ENCODE results near the gene S100A9. TPM values are rescaled to one million over a fixed set of nuclear protein-coding genes. Genes with fewer than 3 reads are reported as not detected.

The S100A9 gene
- total and polyA plus RNA-seq, 10 donors, result 947 to 6,984 (median 2,376) TPM

DNA sequence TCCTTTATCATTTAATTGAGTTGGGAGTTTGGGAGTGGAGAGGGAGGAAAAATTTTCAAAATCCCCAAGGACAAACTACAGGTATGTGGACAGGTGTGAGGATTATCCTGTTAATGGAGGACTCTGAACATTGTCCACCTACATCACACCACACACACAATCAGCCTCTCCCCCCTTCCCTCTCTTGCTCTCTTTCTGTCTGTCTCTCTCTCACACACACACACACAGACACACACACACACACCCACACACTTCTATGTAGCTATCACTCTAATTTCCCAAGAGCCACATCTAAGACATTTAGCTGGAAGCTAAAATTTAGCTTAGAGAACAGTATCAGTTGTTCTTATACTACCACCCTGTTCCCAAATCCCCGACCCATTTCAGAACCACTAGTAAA is 31.7 kb downstream of the S100A9 start:
- H3K4me1 ChIP-seq, result peaks cover 0 to 35% (median 0%) of the 10 kb centered on the region in 6 donors
- H3K9me3 ChIP-seq, result no peaks in the 10 kb centered on the region
- peaks cover 0 to 34% (median 0%) of the 10 kb centered on the region in 7 donors for H3K27me3 ChIP-seq (replicated peaks in 1 of 7)
- H3K4me3 ChIP-seq, result peak overlapping the region in 5 of 8 donors; percentile 24 to 65 (median 44)
- TF ChIP-seq, protein P1, sequence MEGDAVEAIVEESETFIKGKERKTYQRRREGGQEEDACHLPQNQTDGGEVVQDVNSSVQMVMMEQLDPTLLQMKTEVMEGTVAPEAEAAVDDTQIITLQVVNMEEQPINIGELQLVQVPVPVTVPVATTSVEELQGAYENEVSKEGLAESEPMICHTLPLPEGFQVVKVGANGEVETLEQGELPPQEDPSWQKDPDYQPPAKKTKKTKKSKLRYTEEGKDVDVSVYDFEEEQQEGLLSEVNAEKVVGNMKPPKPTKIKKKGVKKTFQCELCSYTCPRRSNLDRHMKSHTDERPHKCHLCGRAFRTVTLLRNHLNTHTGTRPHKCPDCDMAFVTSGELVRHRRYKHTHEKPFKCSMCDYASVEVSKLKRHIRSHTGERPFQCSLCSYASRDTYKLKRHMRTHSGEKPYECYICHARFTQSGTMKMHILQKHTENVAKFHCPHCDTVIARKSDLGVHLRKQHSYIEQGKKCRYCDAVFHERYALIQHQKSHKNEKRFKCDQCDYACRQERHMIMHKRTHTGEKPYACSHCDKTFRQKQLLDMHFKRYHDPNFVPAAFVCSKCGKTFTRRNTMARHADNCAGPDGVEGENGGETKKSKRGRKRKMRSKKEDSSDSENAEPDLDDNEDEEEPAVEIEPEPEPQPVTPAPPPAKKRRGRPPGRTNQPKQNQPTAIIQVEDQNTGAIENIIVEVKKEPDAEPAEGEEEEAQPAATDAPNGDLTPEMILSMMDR (IDR thresholded peaks at IDR 0.05 in 8 of 11, conservative IDR thresholded peaks at IDR 0.05 in 3 of 11), result no peak
- TF ChIP-seq POLR2A (IDR thresholded peaks at IDR 0.05), result no peak
- no peak for TF ChIP-seq POLR2AphosphoS5 (IDR thresholded peaks at IDR 0.05)
- DNase-seq, result no peak
- intact Hi-C loops (cut with DNase I; ENCODE audit: low total_unique reads), result no loop called here
- H3K27ac ChIP-seq, result peak overlapping the region in 7 of 8 donors; percentile 67 to 95 (median 86)
- WGBS, 5 donors, result 68 to 91% (median 83%) methylated on average over 1 of the region's 1 CpG
- no peaks in the 10 kb centered on the region for H3K36me3 ChIP-seq

DNA sequence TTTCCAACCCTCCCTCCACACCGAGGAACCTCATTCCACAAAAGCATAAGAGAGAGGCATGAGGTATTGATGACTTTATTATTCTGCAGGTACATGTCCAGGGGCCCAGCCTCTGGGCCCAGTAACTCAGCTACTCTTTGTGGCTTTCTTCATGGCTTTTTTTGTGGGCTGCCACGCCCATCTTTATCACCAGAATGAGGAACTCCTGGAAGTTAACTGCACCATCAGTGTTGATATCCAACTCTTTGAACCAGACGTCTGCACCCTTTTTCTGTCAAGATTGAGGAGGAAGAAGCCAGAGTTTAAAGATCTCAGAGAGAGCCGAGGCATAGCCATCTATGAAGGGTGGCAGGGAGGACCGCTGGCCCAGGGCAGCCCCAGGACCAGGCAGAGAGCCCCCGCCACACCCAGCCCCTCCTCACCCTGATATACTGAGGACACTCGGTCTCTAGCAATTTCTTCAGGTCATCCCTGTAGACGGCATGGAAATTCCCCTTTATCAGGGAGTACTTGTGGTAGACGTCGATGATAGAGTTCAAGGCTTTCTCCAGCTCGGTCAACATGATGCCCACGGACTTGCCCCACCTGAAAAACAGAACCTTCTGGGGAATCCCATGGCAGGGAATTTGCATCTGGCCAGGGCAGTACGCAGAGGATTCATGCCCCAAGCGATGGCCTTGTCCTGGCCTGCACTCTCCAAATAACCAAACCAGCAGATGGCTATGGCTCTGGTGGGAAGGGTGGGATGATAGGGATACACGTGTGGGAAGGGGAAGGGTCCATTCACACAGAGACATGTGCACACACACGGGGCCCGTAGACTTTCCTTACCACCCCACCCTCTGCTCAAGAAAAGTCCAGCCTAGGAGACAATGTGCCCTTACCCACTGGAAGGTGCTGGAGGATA is 32.6 kb downstream of the S100A9 start:
- Histone ChIP-seq H3K27ac (peak overlapping the region in 7 of 8 donors; percentile 67 to 95 (median 86)), H3K4me3 (peak overlapping the region in 7 of 8 donors; percentile 9 to 65 (median 31)), H3K27me3 (replicated peaks in 1 of 7) (peaks cover 0 to 42% (median 0%) of the 10 kb centered on the region in 7 donors), H3K36me3 (no peaks in the 10 kb centered on the region), H3K4me1 (peaks cover 0 to 38% (median 0%) of the 10 kb centered on the region in 6 donors), H3K9me3 (no peaks in the 10 kb centered on the region)
- 50 to 75% (median 63%) methylated on average over 11 to 17 of the region's 17 CpGs for WGBS, 5 donors
- no peak for DNase-seq
- TF ChIP-seq POLR2AphosphoS5 (IDR thresholded peaks at IDR 0.05) (peak in 1 of 3 donors; percentile 48), POLR2A (IDR thresholded peaks at IDR 0.05) (no peak)
- intact Hi-C loops (cut with DNase I; ENCODE audit: low total_unique reads), result no loop called here

DNA sequence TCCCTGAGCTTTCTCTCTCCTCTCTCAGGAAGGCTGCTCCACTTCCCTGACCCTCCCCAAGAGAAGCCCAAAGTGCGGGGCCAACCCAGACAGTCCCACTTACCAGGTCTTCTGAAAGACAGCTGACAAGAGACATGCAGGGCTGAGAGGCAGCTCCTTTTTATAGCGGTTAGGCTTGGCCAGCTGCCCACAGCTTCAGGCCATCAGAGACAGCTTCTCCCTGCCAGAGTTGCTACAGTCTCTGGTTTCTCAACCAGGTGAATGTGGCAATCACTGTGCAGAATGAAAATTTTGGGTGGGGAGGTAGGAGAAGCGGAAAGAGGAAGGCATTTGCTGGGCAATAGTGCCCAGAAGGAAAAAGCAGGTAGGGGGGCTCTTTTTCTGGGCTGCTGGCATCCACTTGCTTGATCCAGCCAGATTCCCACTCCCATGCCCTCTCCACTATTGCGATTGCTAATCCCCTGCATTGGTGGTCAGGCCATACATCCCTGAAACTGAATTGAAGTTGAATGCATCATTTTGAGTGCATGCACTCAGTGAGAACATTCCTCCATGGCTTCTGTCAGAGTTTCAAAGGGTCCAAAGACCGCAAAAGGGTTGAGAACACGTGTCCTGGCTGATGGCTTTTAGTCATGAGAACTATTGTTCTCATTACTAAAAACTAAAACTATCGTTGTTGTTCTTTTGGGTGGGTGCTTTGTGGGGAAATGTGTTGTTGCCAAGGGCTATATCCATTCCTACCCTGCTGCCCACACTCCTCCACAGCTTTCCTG is 33.5 kb downstream of the S100A9 start, which contains the start of gene S100A8:
Gene S100A8 (minus strand): TSS at position 136 of the 773 bp plus-strand sequence. CDS start 538 bp downstream, outside the sequence.
- DNase-seq, result peak; percentile 91
- WGBS, 5 donors, result 46 to 73% (median 56%) methylated on average over 7 of the region's 7 CpGs
- H3K4me3 ChIP-seq, result peak within 1 kb of the TSS in 7 of 8 donors; percentile 9 to 65 (median 31)
- peaks cover 0 to 33% (median 0%) of the 10 kb centered on the region in 6 donors for H3K4me1 ChIP-seq
- H3K9me3 ChIP-seq, result no peaks in the 10 kb centered on the region
- peak; percentile 7 to 91 (median 59) for TF ChIP-seq POLR2AphosphoS5 (IDR thresholded peaks at IDR 0.05)
- TF ChIP-seq, protein P1 (IDR thresholded peaks at IDR 0.05 in 8 of 11, conservative IDR thresholded peaks at IDR 0.05 in 3 of 11), result no peak
- TF ChIP-seq POLR2A (IDR thresholded peaks at IDR 0.05), result peak in 1 of 3 donors; percentile 44
- peaks cover 0 to 50% (median 0%) of the 10 kb centered on the region in 7 donors for H3K27me3 ChIP-seq (replicated peaks in 1 of 7)
- H3K27ac ChIP-seq, result peak within 1 kb of the TSS in 7 of 8 donors; percentile 67 to 95 (median 86)
- no peaks in the 10 kb centered on the region for H3K36me3 ChIP-seq
- intact Hi-C loops (cut with DNase I; ENCODE audit: low total_unique reads), result no loop called here

DNA sequence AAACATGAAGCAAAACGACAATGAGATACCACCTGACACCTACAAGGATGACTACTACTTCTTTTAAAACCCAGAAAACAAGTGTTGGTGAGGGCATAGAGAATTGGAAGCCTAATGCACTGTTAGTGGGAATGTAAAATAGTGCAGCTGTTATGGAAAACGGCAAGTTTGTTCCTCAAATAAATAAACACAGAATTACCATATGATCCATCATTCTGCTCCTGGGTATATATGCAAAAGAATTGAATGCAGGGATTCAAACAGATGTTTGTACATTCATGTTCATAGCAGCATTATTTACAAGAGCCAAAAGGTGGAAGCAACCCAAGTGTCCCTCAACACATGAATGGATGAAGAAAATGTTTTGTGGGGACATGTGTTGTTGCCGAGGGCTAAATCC is 34.6 kb downstream of the S100A9 start:
- intact Hi-C loops (cut with DNase I; ENCODE audit: low total_unique reads), result no loop called here
- peaks cover 0 to 24% (median 0%) of the 10 kb centered on the region in 6 donors for H3K4me1 ChIP-seq

More for the DNA sequence above, 34.6 kb downstream of the S100A9 start:
- Histone ChIP-seq H3K27ac (peak overlapping the region in 6 of 8 donors; percentile 75 to 95 (median 88)), H3K9me3 (no peaks in the 10 kb centered on the region), H3K36me3 (no peaks in the 10 kb centered on the region), H3K4me3 (peak overlapping the region in 2 of 8 donors; percentile 47 to 65), H3K27me3 (replicated peaks in 1 of 7) (peaks cover 0 to 61% (median 0%) of the 10 kb centered on the region in 7 donors)
- DNase-seq, result no peak
- no peak for TF ChIP-seq POLR2A (IDR thresholded peaks at IDR 0.05)
- TF ChIP-seq, protein P1 (IDR thresholded peaks at IDR 0.05 in 8 of 11, conservative IDR thresholded peaks at IDR 0.05 in 3 of 11), result no peak
- no peak for TF ChIP-seq POLR2AphosphoS5 (IDR thresholded peaks at IDR 0.05)
- 55 to 78% (median 70%) methylated on average over 3 of the region's 3 CpGs for WGBS, 5 donors
